OCI-LY7 (cell line): ENCODE measurements around the gene ZNF555. TPM values are rescaled to one million over a fixed set of nuclear protein-coding genes. Genes with fewer than 3 reads are reported as not detected.

Experiments used
- BruUV-seq: library from RNA; stranded (reverse); fragments of 400-500 nt; replicated peaks from 2 replicates; lab custom pipeline; 2021; lab: Mats Ljungman, UMichigan
- CTCF ChIA-PET: fragments of 300-600 bp; sonication (Branson Sonifier 250); formaldehyde crosslinking; loops from one replicate; lab custom pipeline; 2022; ENCODE audit warnings: antibody characterized with exemption; ENCODE audit not compliant: unreplicated experiment; lab: Charles Lee
- POLR2A ChIA-PET: fragments of 300-600 bp; sonication (Branson Sonifier 250); formaldehyde crosslinking; loops from one replicate; lab custom pipeline; 2022; ENCODE audit warnings: antibody characterized with exemption; lab: Charles Lee
- DNase-seq: peaks from one replicate; pipeline ENCODE4 v3.0.0-alpha.2; 2015; ENCODE audit warnings: low spot score
- H2AFZ ChIP-seq: fragments of 200-600 bp; sonication (generic), shearing (Covaris generic); 2 replicates; pipeline ENCODE4 v1.6.1; 2014; ENCODE audit warnings: mild to moderate bottlenecking, antibody characterized with exemption, low read length, moderate library complexity
- H3K27ac ChIP-seq: fragments of 200-600 bp; sonication (generic); 2 replicates; pipeline ENCODE4 v1.5.1; 2014; ENCODE audit warnings: mixed run types, low read depth, mild to moderate bottlenecking, moderate library complexity, low read length, inconsistent platforms; ENCODE audit not compliant: poor library complexity, severe bottlenecking
- H3K36me3 ChIP-seq: fragments of 200-600 bp; sonication (generic); 2 replicates; pipeline ENCODE4 v1.6.1; 2014; ENCODE audit warnings: mild to moderate bottlenecking, antibody characterized with exemption, low read length, moderate library complexity, mixed read lengths; ENCODE audit not compliant: insufficient read depth
- H3K4me1 ChIP-seq: fragments of 200-600 bp; sonication (generic); 2 replicates; pipeline ENCODE4 v1.5.1; 2014; ENCODE audit warnings: mild to moderate bottlenecking, low read length; ENCODE audit not compliant: insufficient read depth, poor library complexity, severe bottlenecking
- H3K4me2 ChIP-seq: fragments of 200-600 bp; sonication (generic); 2 replicates; pipeline ENCODE4 v1.6.1; 2014; ENCODE audit warnings: mild to moderate bottlenecking, low read length
- H3K4me3 ChIP-seq: fragments of 200-600 bp; sonication (generic); 2 replicates; pipeline ENCODE4 v1.5.1; 2014; ENCODE audit warnings: mild to moderate bottlenecking, low read depth, low read length; ENCODE audit not compliant: poor library complexity, severe bottlenecking
- H3K79me2 ChIP-seq: fragments of 200-600 bp; sonication (generic); 2 replicates; pipeline ENCODE4 v1.6.1; 2016; ENCODE audit warnings: low read depth, mild to moderate bottlenecking, low read length, moderate library complexity, mixed read lengths; ENCODE audit not compliant: insufficient read depth
- H3K9me2 ChIP-seq: fragments of 200-600 bp; sonication (generic); 2 replicates; pipeline ENCODE4 v1.6.1; 2016; ENCODE audit warnings: mild to moderate bottlenecking, low read length, mixed read lengths; ENCODE audit not compliant: insufficient read depth
- H3K9me3 ChIP-seq: fragments of 200-600 bp; sonication (generic); 2 replicates; pipeline ENCODE4 v1.6.1; 2014; ENCODE audit warnings: mild to moderate bottlenecking, mixed run types, low read length, mixed read lengths
- H4K20me1 ChIP-seq: fragments of 200-600 bp; sonication (generic); 2 replicates; pipeline ENCODE4 v1.6.1; 2014; ENCODE audit warnings: mild to moderate bottlenecking, antibody characterized with exemption, low read length, moderate library complexity, mixed read lengths; ENCODE audit not compliant: insufficient read depth
- EZH2phosphoT487 ChIP-seq: fragments of 200-600 bp; sonication (generic); IDR thresholded peaks from 2 replicates; pipeline ENCODE4 v1.6.1; 2018; ENCODE audit warnings: low read depth, borderline replicate concordance, mild to moderate bottlenecking, mixed run types, antibody characterized with exemption, low read length, moderate library complexity, mixed read lengths
- intact Hi-C: fragments of 100-400 bp; cut with micrococcal nuclease; formaldehyde crosslinking; loops from one replicate; pipeline ENCODE4 v1.10.0; 2022; ENCODE audit not compliant: unreplicated experiment
- total RNA-seq, 2 experiments: library from RNA; depleted of rRNA in 1 of 2; stranded (reverse); fragments of >200 nt in 1 of 2; shearing (Covaris generic) in 1 of 2; gene quantifications; 2 replicates each; pipeline ENCODE4 v1.2.3, GENCODE V29; 2014 to 2022
- TF ChIP-seq, protein P1 (sequence below): fragments of 200-600 bp; sonication (generic); conservative IDR thresholded peaks from 2 replicates; pipeline ENCODE4 v1.5.1; 2014; ENCODE audit warnings: mild to moderate bottlenecking, antibody characterized with exemption, low read length, moderate library complexity, mixed read lengths

Gene ZNF555
- total RNA-seq, 2 experiments from 2014 or later = 2.4 to 5.1 TPM

DNA sequence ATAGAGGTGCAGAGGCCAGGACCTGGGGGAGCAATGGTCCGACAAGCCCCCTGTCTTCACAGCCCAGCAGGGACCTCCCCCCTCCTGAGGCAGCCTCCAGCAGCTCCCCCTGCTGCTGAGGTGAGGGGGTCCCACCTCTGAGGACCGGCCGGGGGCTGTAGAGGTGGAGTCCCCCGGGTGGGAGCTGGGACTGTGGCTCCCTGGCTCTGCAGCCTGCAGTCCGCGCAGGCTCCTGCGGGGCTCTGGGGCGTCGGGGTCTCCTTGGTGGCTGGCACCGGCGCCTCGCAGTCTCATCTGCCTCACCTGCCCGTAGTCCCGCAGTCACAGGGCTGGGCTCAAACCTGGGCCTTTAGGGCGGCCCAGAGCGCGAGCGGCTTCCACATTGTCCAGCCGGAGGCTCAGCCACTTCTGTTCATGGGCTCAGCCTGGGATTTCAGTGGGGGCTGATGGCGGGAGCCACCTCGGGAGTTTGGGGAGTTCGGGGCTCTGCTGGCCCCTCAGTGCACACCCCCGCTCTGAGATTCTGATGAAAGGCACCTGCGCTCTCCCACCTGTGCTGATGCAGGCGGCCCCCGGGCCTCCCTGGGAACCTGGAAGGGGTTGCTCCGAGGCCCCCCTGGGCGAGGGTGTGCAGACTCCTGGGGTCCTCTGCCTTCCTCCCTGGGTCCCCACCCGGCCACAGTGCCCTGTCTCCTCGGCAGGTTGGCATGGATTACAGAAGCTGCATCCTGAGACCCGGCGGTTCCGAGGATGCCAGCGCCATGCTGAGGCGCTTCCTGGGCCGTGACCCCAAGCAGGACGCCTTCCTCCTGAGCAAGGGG lies 28.7 kb upstream of the ZNF555 start:
- no TSS peak for BruUV-seq
- intact Hi-C loops = no loop called here
- Histone ChIP-seq H2AFZ (no peak overlapping the region), H3K9me3 (no peaks in the 10 kb centered on the region), H3K4me2 (no peak overlapping the region), H3K4me1 (no peaks in the 10 kb centered on the region), H3K36me3 (peaks cover 73% of the 10 kb centered on the region), H3K9me2 (no peaks in the 10 kb centered on the region), H3K4me3 (no peak overlapping the region), H4K20me1 (no peaks in the 10 kb centered on the region), H3K79me2 (no peaks in the 10 kb centered on the region), H3K27ac (no peak overlapping the region)
- CTCF ChIA-PET = no interaction called here
- TF ChIP-seq EZH2phosphoT487 = no peak
- TF ChIP-seq, protein P1, sequence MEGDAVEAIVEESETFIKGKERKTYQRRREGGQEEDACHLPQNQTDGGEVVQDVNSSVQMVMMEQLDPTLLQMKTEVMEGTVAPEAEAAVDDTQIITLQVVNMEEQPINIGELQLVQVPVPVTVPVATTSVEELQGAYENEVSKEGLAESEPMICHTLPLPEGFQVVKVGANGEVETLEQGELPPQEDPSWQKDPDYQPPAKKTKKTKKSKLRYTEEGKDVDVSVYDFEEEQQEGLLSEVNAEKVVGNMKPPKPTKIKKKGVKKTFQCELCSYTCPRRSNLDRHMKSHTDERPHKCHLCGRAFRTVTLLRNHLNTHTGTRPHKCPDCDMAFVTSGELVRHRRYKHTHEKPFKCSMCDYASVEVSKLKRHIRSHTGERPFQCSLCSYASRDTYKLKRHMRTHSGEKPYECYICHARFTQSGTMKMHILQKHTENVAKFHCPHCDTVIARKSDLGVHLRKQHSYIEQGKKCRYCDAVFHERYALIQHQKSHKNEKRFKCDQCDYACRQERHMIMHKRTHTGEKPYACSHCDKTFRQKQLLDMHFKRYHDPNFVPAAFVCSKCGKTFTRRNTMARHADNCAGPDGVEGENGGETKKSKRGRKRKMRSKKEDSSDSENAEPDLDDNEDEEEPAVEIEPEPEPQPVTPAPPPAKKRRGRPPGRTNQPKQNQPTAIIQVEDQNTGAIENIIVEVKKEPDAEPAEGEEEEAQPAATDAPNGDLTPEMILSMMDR = no peak
- no peak for DNase-seq
- POLR2A ChIA-PET = no interaction called here

DNA sequence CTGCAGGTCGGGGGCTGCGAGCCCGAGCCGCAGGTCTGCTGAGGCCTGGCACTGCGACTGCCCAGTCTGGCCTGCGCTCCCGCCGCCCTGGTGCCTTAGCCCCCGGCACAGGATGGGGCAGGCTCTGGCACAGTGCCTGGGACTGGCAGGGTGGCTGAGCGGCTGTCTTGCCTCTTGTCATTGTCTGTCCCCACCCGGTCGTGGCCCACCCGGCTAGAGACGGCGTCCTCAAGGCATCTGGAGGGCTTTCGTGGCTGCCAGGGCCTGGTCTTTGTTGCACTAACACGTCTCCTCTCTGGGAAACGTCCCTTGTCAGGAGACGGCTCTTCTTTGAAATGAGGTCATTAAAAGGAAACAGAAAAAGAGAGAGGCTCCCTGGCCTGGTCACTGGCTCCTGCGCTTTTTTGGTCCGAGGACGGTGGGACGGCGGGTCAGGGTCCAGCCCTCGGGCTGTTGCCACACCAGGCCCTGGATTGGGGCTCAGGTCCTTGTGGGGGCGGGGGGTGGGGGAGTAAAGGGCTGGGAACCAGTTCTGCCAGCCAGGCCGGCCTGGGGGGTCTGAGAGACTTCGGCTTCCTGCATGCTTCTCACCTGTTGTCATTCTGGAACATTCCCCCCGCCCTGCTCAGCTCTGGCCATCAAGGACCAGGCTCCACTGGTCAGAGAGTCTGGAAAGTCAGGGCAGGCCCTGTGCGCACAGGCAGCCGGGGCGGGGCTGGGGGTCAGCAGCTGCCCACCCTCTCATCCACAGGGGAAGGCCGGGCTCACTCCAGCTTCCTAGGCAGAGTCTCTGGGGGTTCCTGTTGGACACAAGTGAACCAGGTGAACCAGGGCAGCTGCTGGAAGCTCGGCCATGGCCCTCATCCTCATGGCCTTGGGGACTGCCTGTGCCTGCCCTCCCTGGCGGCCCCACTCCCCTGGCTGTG lies 27.8 kb upstream of the ZNF555 start:
- BruUV-seq = no TSS peak
- DNase-seq = no peak

More for the DNA sequence above, 27.8 kb upstream of the ZNF555 start:
- H4K20me1 ChIP-seq = no peaks in the 10 kb centered on the region
- H3K36me3 ChIP-seq = peaks cover 64% of the 10 kb centered on the region
- TF ChIP-seq, protein P1 = no peak
- TF ChIP-seq EZH2phosphoT487 = no peak
- ChIA-PET POLR2A (no interaction called here), CTCF (no interaction called here)
- no peak overlapping the region for H3K27ac ChIP-seq
- H2AFZ ChIP-seq = no peak overlapping the region
- no peak overlapping the region for H3K4me3 ChIP-seq
- no peak overlapping the region for H3K4me2 ChIP-seq
- H3K9me3 ChIP-seq = no peaks in the 10 kb centered on the region
- no peaks in the 10 kb centered on the region for H3K9me2 ChIP-seq
- H3K4me1 ChIP-seq = no peaks in the 10 kb centered on the region
- no peaks in the 10 kb centered on the region for H3K79me2 ChIP-seq
- intact Hi-C loops = no loop called here
